OCI-LY7 (cell line): ENCODE data around the gene COMMD10. TPM values are rescaled to one million over a fixed set of nuclear protein-coding genes. Genes with fewer than 3 reads are reported as not detected.

Experiments used
- BruUV-seq: library from RNA; stranded (reverse); fragments of 400-500 nt; replicated peaks from 2 replicates; lab custom pipeline; 2021; lab: Mats Ljungman, UMichigan
- CTCF ChIA-PET: fragments of 300-600 bp; sonication (Branson Sonifier 250); formaldehyde crosslinking; loops from one replicate; lab custom pipeline; 2022; ENCODE audit warnings: antibody characterized with exemption; ENCODE audit not compliant: unreplicated experiment; lab: Charles Lee
- POLR2A ChIA-PET: fragments of 300-600 bp; sonication (Branson Sonifier 250); formaldehyde crosslinking; loops from one replicate; lab custom pipeline; 2022; ENCODE audit warnings: antibody characterized with exemption; lab: Charles Lee
- DNase-seq: peaks from one replicate; pipeline ENCODE4 v3.0.0-alpha.2; 2015; ENCODE audit warnings: low spot score
- H2AFZ ChIP-seq: fragments of 200-600 bp; sonication (generic), shearing (Covaris generic); 2 replicates; pipeline ENCODE4 v1.6.1; 2014; ENCODE audit warnings: mild to moderate bottlenecking, antibody characterized with exemption, low read length, moderate library complexity
- H3K27ac ChIP-seq: fragments of 200-600 bp; sonication (generic); 2 replicates; pipeline ENCODE4 v1.5.1; 2014; ENCODE audit warnings: mixed run types, low read depth, mild to moderate bottlenecking, moderate library complexity, low read length, inconsistent platforms; ENCODE audit not compliant: poor library complexity, severe bottlenecking
- H3K36me3 ChIP-seq: fragments of 200-600 bp; sonication (generic); 2 replicates; pipeline ENCODE4 v1.6.1; 2014; ENCODE audit warnings: mild to moderate bottlenecking, antibody characterized with exemption, low read length, moderate library complexity, mixed read lengths; ENCODE audit not compliant: insufficient read depth
- H3K4me1 ChIP-seq: fragments of 200-600 bp; sonication (generic); 2 replicates; pipeline ENCODE4 v1.5.1; 2014; ENCODE audit warnings: mild to moderate bottlenecking, low read length; ENCODE audit not compliant: insufficient read depth, poor library complexity, severe bottlenecking
- H3K4me2 ChIP-seq: fragments of 200-600 bp; sonication (generic); 2 replicates; pipeline ENCODE4 v1.6.1; 2014; ENCODE audit warnings: mild to moderate bottlenecking, low read length
- H3K4me3 ChIP-seq: fragments of 200-600 bp; sonication (generic); 2 replicates; pipeline ENCODE4 v1.5.1; 2014; ENCODE audit warnings: mild to moderate bottlenecking, low read depth, low read length; ENCODE audit not compliant: poor library complexity, severe bottlenecking
- H3K79me2 ChIP-seq: fragments of 200-600 bp; sonication (generic); 2 replicates; pipeline ENCODE4 v1.6.1; 2016; ENCODE audit warnings: low read depth, mild to moderate bottlenecking, low read length, moderate library complexity, mixed read lengths; ENCODE audit not compliant: insufficient read depth
- H3K9me2 ChIP-seq: fragments of 200-600 bp; sonication (generic); 2 replicates; pipeline ENCODE4 v1.6.1; 2016; ENCODE audit warnings: mild to moderate bottlenecking, low read length, mixed read lengths; ENCODE audit not compliant: insufficient read depth
- H3K9me3 ChIP-seq: fragments of 200-600 bp; sonication (generic); 2 replicates; pipeline ENCODE4 v1.6.1; 2014; ENCODE audit warnings: mild to moderate bottlenecking, mixed run types, low read length, mixed read lengths
- H4K20me1 ChIP-seq: fragments of 200-600 bp; sonication (generic); 2 replicates; pipeline ENCODE4 v1.6.1; 2014; ENCODE audit warnings: mild to moderate bottlenecking, antibody characterized with exemption, low read length, moderate library complexity, mixed read lengths; ENCODE audit not compliant: insufficient read depth
- EZH2phosphoT487 ChIP-seq: fragments of 200-600 bp; sonication (generic); IDR thresholded peaks from 2 replicates; pipeline ENCODE4 v1.6.1; 2018; ENCODE audit warnings: low read depth, borderline replicate concordance, mild to moderate bottlenecking, mixed run types, antibody characterized with exemption, low read length, moderate library complexity, mixed read lengths
- intact Hi-C: fragments of 100-400 bp; cut with micrococcal nuclease; formaldehyde crosslinking; loops from one replicate; pipeline ENCODE4 v1.10.0; 2022; ENCODE audit not compliant: unreplicated experiment
- total RNA-seq, 2 experiments: library from RNA; depleted of rRNA in 1 of 2; stranded (reverse); fragments of >200 nt in 1 of 2; shearing (Covaris generic) in 1 of 2; gene quantifications; 2 replicates each; pipeline ENCODE4 v1.2.3, GENCODE V29; 2014 to 2022
- TF ChIP-seq, protein P1 (sequence below): fragments of 200-600 bp; sonication (generic); conservative IDR thresholded peaks from 2 replicates; pipeline ENCODE4 v1.5.1; 2014; ENCODE audit warnings: mild to moderate bottlenecking, antibody characterized with exemption, low read length, moderate library complexity, mixed read lengths

Gene COMMD10
- total RNA-seq, 2 experiments from 2014 or later = 15.0 to 15.7 TPM

DNA sequence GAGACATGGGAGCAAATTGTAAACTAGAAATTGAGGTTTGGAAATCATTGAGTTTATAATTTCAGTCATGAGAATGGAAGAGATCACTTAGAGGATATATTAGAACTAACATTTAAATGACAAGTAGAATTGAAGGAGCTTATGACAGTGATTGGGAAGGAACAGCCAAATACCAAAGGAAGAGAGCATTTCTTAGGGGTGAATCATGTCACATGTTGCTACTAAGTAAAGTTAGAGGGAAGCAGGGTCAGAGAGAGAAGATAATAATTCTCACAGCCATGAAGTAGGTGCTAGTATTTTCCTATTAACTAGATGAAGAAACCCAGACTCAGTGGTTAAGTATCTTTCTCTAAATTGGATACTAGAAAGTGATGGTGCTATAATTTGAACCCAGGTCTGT lies 59.3 kb downstream of the COMMD10 start:
- no peaks in the 10 kb centered on the region for H3K79me2 ChIP-seq
- no peak overlapping the region for H3K4me3 ChIP-seq
- no peak for DNase-seq
- no peak overlapping the region for H3K27ac ChIP-seq
- BruUV-seq = no TSS peak
- H3K4me2 ChIP-seq = no peak overlapping the region
- no peak overlapping the region for H2AFZ ChIP-seq
- ChIA-PET POLR2A (no interaction called here), CTCF (no interaction called here)
- H3K9me2 ChIP-seq = no peaks in the 10 kb centered on the region
- TF ChIP-seq, protein P1, sequence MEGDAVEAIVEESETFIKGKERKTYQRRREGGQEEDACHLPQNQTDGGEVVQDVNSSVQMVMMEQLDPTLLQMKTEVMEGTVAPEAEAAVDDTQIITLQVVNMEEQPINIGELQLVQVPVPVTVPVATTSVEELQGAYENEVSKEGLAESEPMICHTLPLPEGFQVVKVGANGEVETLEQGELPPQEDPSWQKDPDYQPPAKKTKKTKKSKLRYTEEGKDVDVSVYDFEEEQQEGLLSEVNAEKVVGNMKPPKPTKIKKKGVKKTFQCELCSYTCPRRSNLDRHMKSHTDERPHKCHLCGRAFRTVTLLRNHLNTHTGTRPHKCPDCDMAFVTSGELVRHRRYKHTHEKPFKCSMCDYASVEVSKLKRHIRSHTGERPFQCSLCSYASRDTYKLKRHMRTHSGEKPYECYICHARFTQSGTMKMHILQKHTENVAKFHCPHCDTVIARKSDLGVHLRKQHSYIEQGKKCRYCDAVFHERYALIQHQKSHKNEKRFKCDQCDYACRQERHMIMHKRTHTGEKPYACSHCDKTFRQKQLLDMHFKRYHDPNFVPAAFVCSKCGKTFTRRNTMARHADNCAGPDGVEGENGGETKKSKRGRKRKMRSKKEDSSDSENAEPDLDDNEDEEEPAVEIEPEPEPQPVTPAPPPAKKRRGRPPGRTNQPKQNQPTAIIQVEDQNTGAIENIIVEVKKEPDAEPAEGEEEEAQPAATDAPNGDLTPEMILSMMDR = no peak
- no peak for TF ChIP-seq EZH2phosphoT487
- no peaks in the 10 kb centered on the region for H3K36me3 ChIP-seq
- H4K20me1 ChIP-seq = no peaks in the 10 kb centered on the region; the same call in 1 of the 2 replicates
- H3K9me3 ChIP-seq = no peaks in the 10 kb centered on the region
- no peaks in the 10 kb centered on the region for H3K4me1 ChIP-seq
- intact Hi-C loops = no loop called here

DNA sequence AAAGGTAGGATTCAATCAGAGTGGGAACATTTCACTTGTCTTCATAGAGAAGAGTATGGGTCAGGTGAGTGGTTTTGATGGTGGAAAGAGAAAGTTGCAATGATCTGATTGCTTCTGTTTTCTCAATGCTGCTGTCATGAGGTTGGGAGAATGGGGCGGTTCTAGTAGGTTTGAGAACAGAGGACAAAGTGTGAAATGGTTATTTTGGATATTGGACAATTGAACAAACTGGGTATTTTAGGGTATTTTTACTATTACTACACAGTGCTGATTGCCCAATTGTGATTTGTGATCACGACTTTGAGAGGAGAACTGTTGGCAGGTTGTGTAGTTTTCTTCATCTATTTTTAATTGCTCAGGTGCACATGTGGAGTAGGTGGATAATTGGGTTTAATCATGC lies 60.2 kb downstream of the COMMD10 start:
- Histone ChIP-seq H3K4me3 (no peak overlapping the region), H3K36me3 (no peaks in the 10 kb centered on the region), H4K20me1 (no peaks in the 10 kb centered on the region; the same call in 1 of the 2 replicates), H3K4me1 (no peaks in the 10 kb centered on the region), H3K79me2 (no peaks in the 10 kb centered on the region), H3K9me2 (no peaks in the 10 kb centered on the region), H3K4me2 (no peak overlapping the region), H2AFZ (no peak overlapping the region), H3K27ac (no peak overlapping the region), H3K9me3 (no peaks in the 10 kb centered on the region)
- no peak for DNase-seq
- intact Hi-C loops = no loop called here
- ChIA-PET POLR2A (no interaction called here), CTCF (no interaction called here)
- TF ChIP-seq EZH2phosphoT487 = no peak
- TF ChIP-seq, protein P1 = no peak
- BruUV-seq = no TSS peak

DNA sequence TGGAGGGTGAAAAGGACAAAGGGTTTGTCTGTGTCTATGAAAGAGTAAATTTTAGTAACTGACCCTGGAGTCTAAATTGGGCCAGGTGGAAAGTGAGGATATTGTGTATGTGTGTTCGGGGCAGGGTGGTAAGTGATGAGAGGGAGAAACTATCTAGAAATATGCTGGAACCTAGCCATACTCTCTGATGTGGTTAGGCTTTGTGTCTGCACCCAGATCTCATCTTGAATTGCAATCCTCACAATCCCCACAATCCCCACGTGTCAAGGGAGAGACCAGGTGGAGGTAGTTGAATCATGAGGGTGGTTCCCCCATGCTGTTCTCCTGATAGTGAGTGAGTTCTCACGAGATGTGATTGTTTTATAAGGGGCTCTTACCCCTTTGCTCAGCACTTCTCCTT lies 60.6 kb downstream of the COMMD10 start:
- H3K9me3 ChIP-seq = no peaks in the 10 kb centered on the region
- TF ChIP-seq EZH2phosphoT487 = no peak
- TF ChIP-seq, protein P1 = no peak
- no peaks in the 10 kb centered on the region for H3K36me3 ChIP-seq
- no TSS peak for BruUV-seq
- ChIA-PET POLR2A (no interaction called here), CTCF (no interaction called here)
- no peak overlapping the region for H3K4me2 ChIP-seq
- H4K20me1 ChIP-seq = no peaks in the 10 kb centered on the region; the same call in 1 of the 2 replicates
- no peak overlapping the region for H3K4me3 ChIP-seq
- no peak overlapping the region for H3K27ac ChIP-seq
- intact Hi-C loops = no loop called here
- no peaks in the 10 kb centered on the region for H3K9me2 ChIP-seq
- H2AFZ ChIP-seq = no peak overlapping the region
- no peaks in the 10 kb centered on the region for H3K79me2 ChIP-seq
- H3K4me1 ChIP-seq = no peaks in the 10 kb centered on the region
- DNase-seq = no peak
